DMS153 treated with DMSO at 0.1 percent for 48 hours (cell line): ENCODE measurements around the gene CTNNA2.
A peak's percentile ranks its signal among the peaks of the same experiment; 100 is the strongest.

ENCODE experiments used
- DNase-seq: peaks from one replicate; lab custom pipeline; 2025; ENCODE audit not compliant: unreplicated experiment; lab: John Stamatoyannopoulos, UW

Gene CTNNA2

GRCh38 chr2:79780781-79781180 is 267.9 kb downstream of the CTNNA2 start:
- DNase-seq = no peak

DNA sequence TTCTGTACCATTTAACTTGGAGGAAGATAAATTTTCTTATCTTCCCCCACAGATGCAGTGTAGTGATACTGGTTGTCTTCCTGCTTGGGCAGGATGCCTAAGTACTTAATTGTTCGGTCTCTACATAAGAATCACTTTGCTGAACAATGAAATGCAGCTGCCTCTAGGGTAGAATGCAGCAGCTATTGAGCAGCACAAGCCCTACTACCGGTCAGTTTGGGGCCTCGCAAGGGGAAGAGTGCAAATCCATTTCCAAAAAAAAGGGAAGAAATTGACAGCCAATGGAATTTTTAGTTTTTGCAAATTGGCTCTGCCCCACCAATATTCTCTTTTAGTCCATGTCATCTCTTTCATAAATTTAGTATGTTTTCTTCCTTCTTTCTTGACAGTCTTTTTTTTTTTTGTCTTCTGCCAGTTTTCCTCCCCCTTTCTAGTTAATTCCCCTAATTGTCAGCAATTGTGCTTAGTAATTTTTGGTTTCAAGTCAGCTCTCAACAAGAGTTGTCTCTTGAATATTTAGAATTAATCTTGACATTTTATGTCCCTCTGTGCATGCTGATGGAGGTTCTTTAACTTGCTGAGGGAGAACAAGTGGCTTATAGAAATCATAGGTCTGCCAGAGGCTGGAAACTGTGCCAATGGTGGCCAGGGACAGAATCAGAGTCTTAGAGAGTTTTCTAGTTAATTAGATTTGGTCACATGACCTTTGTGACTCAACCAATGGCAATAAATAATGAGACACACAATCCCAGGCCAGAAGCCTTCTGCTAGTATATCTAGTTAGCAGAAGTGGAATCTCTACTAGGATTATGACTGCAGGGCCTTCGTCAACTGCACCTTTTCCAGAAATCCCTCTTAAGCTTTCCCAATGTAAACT is 270.0 kb downstream of the CTNNA2 start:
- no peak for DNase-seq

- DNase-seq = peak; percentile 35
These were observed 276.3 kb downstream of the CTNNA2 start for GRCh38 chr2:79788952-79789651.

GRCh38 chr2:79789811-79790210 is 277.0 kb downstream of the CTNNA2 start:
- no peak for DNase-seq

- DNase-seq = peak; percentile 16
These were observed 279.2 kb downstream of the CTNNA2 start for GRCh38 chr2:79792090-79792489.

DNA sequence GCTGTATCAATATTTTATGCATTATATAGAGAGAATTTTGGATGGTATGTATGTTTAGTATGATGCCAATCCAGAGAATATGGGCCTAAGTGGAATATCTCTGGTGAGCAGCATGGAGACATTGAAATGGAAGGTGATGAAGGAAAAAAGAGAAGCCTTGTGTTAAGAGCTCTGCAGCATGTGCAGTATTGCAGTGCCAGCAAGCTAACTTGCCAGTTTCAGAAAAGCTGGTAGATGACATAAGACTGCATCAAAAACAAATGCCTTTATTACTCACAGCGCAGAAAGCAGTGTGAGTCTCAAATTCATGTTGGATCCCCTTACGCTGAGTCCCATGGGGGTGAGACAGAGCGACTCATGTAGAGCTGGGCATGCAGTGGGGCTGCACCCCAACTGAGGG is 280.2 kb downstream of the CTNNA2 start:
- no peak for DNase-seq

DNA sequence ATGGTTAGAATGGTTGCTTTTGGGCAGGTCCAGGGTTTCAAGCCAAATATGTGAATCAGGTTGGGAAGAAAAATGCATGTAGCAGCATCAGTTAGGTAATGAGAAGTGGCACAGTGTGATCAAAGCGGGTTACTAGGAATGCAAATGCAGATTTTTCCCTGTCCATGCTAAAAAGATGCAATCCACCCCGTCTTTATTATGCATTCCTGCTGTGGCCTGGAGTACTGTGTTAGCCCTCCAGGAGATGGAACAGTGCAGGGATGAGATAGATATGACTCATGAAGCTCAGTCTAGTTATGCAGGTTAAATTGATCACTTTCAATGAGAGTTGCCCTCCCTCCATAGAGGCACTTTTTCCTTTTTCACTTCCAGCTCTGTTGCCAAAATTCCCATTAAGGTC is 283.8 kb downstream of the CTNNA2 start:
- no peak for DNase-seq

GRCh38 chr2:79798776-79799175 is 285.9 kb downstream of the CTNNA2 start:
- no peak for DNase-seq

- no peak for DNase-seq
These were observed 286.9 kb downstream of the CTNNA2 start for GRCh38 chr2:79799729-79800128.

- DNase-seq = no peak
These were observed 288.2 kb downstream of the CTNNA2 start for GRCh38 chr2:79801082-79801481.

DNA sequence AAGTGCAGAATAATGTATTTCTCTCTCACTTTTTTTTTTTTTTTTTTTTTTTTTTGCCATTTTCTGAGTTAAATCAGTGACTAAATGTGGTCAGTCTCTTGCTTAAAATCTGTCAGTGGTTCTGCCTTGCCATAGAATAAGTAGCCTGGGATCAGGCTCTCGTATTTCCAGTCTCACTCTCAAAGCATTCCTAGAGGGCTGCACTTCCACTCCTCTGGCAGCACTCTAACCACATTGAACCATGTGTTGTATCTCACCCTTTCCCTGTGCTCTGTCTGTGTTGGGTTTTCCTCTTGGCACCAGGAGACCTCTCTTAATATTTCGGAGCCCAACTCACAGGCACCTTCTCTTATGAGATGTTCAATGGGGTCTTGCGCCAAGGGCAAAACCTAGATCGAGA is 304.4 kb downstream of the CTNNA2 start:
- no peak for DNase-seq

- no peak for DNase-seq
These were observed 307.4 kb downstream of the CTNNA2 start for GRCh38 chr2:79820281-79820680.

DNA sequence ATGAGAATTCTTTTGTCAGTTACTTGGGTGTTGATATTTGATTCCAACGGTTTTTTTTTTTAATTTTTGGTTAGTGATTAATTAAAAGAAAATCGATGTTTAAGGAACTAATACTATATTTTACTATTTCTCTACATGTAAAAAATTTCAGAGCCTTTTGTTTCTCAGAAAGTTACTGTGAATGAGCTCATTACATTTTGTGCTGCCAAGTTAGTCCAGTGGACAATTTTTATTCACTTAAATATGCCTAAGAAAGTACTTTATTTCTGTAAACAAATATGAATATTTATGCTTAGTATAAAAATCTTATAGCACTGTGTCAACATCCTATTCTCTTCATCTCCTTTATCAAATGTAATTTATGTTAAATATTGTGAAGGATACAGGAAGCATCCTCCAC is 309.3 kb downstream of the CTNNA2 start:
- no peak for DNase-seq

- DNase-seq = no peak
These were observed 311.4 kb downstream of the CTNNA2 start for GRCh38 chr2:79824086-79824786.

- DNase-seq = no peak
These were observed 315.0 kb downstream of the CTNNA2 start for GRCh38 chr2:79827881-79828280.

- no peak for DNase-seq
These were observed 317.6 kb downstream of the CTNNA2 start for GRCh38 chr2:79830501-79830900.

DNA sequence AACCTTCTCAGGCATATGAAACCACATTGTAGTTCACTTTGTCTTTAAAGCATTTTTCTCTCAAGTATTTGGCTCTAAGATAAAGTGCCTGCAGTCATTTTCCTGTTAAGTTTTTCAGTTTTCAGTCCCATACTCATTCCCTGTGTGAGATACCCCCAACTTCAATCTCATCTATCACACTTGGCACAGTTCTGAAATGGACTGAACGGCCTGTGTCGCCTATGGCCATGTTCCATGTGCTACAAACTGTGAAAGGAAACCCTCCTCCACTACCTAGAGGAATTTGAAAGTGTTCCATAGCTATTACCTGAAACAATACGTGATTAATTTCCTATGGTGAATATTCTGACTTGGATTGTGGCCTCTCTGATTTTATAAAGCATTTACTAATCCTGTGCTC is 319.1 kb downstream of the CTNNA2 start:
- no peak for DNase-seq

DNA sequence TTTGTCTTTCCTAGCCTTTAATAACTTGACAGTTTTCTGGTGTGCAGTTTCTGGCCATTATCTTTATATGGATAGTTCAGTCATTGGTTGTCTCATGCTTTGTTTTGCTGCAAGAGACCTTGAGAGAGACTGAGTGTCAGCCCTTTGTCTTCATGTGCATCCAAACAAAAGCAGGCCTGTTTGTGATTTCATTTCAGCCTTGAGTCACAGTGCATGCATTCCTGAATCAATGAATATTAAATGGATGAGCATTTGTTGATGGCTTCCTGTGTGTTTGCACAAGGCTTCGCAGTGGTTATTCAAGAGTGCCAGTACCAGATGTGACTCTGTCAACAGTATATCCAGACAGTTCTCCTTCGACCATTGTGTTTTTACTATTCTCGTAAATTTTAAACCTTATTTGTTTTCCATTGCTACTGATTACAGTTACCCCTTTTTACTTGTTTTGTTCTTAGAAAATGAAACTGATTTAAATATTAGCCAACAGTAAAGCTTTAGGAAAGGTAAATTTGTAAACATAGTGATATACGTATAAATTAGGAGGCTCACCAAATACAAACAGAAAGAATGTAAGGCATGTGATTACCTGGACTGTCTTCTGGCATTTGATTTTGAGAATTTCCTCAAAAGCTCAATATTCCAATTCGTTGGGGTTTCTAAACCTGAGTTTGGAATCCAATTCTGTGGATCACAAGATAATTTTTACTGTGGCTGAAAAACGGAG is 319.8 kb downstream of the CTNNA2 start:
- peak; percentile 78 for DNase-seq

- no peak for DNase-seq
These were observed 320.5 kb downstream of the CTNNA2 start for GRCh38 chr2:79833235-79833878.

DNA sequence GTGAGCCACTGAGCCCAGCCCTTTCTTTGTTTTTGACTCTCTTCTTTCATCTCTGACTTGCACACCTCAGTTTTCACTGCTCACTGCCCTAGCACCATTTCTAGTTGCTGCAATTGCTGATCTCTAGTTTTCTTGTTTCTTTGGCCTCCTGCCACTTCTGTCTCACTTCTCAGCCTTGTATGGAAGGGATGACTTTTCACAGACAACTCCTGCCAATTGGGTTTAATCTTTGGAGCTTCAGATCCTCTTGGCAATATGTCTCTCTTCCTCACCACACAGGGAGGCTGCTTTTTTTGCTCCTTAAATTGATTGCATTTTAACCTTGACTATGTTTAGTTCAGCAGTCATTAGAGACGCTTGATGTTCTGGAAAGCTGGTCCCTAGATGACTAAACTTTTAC is 323.1 kb downstream of the CTNNA2 start:
- DNase-seq = no peak

GRCh38 chr2:79844011-79844410 is 331.2 kb downstream of the CTNNA2 start:
- no peak for DNase-seq
